Activated T-cell treated with anti-CD3 and anti-CD28 coated beads for 24 hours (primary cell): Measurements from ENCODE around the gene DGCR6L.
"Not testable (repeated sequence)": the region's sequence is repeated elsewhere in the genome, so short reads cannot be mapped to it uniquely, and the experiment has no call there.

Experiments used
- DNase-seq: peaks from one replicate; pipeline ENCODE4 v3.0.0-alpha.2; 2020; ENCODE audit warnings: low read depth

DGCR6L gene

GRCh38 chr22:20291604-20292063 is 28.2 kb downstream of the DGCR6L start:
- no peak for DNase-seq

- no peak for DNase-seq
Measured at GRCh38 chr22:20291249-20291586, 28.6 kb downstream of the DGCR6L start.

- no peak for DNase-seq
Measured at GRCh38 chr22:20290578-20291248, 29.1 kb downstream of the DGCR6L start.

GRCh38 chr22:20290045-20290392 is 29.8 kb downstream of the DGCR6L start:
- no peak for DNase-seq

GRCh38 chr22:20289182-20290044 is 30.4 kb downstream of the DGCR6L start:
- DNase-seq = not testable (repeated sequence)

- DNase-seq = not testable (repeated sequence)
Measured at GRCh38 chr22:20286784-20287423, 33.0 kb downstream of the DGCR6L start.

- not testable (repeated sequence) for DNase-seq
Measured at GRCh38 chr22:20286312-20286660, 33.6 kb downstream of the DGCR6L start.

GRCh38 chr22:20285473-20286311 is 34.2 kb downstream of the DGCR6L start:
- peak; percentile 69 for DNase-seq

GRCh38 chr22:20284471-20285086 is 35.3 kb downstream of the DGCR6L start:
- DNase-seq = no peak

- no peak for DNase-seq
Measured at GRCh38 chr22:20283674-20284066, 36.2 kb downstream of the DGCR6L start.

- DNase-seq = no peak
Measured at GRCh38 chr22:20282901-20283673, 36.8 kb downstream of the DGCR6L start.

GRCh38 chr22:20281891-20282290 is 38.0 kb downstream of the DGCR6L start:
- DNase-seq = no peak

GRCh38 chr22:20281473-20281872 is 38.4 kb downstream of the DGCR6L start:
- DNase-seq = not testable (repeated sequence)

GRCh38 chr22:20280866-20281265 is 39.0 kb downstream of the DGCR6L start:
- no peak for DNase-seq

- DNase-seq = not testable (repeated sequence)
Measured at GRCh38 chr22:20280163-20280562, 39.7 kb downstream of the DGCR6L start.

- no peak for DNase-seq
Measured at GRCh38 chr22:20279662-20280134, 40.2 kb downstream of the DGCR6L start.

GRCh38 chr22:20278726-20279490 is 41.0 kb downstream of the DGCR6L start:
- DNase-seq = not testable (repeated sequence)

GRCh38 chr22:20277936-20278635 is 41.8 kb downstream of the DGCR6L start:
- DNase-seq = not testable (repeated sequence)

- DNase-seq = no peak
Measured at GRCh38 chr22:20276468-20276867, 43.4 kb downstream of the DGCR6L start.
